ENCODE results near the gene NPAT. TPM values are rescaled to one million over a fixed set of nuclear protein-coding genes. Genes with fewer than 3 reads are reported as not detected.

NPAT gene
- polyA plus RNA-seq, 1 donor from 2014 or later, result 10.8 TPM

DNA sequence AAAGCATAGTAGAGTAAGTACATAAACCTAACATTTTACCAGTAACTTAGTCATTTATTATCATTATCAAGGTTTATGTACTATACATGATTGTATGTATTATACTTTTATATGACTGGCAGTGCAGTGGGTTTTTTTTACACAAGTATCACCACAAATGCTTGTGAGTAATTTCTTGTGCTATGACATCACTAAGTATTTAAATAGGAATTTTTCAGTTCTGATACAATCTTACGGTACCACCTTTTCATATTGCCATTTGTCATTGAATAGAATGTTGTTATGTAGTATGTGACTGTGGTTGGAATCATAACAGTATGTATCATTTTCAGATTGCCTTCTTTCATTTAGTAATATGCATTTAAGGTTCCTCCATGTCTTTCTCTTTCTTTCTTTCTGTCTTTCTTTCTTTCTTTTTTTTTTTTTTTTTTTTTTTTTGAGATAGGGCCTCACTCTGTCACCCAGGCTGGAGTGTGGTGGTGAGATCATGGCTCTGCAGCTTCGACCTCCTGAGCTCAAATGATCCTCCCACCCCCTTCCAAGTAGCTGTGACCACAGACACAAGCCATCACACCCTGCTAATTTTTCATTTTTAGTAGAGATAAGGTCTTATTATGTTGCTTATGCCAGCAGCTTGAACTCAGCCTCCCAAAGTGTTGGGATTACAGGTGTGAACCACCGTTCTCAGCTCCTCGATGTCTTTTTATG, 19.0 kb upstream of the NPAT start:
- no peak overlapping the region for H3K27ac ChIP-seq (ENCODE audit: low read length)
- H3K4me2 ChIP-seq (ENCODE audit: low read length), result no peak overlapping the region
- H4K20me1 ChIP-seq (ENCODE audit: insufficient read depth), result no peaks in the 10 kb centered on the region
- H3K27me3 ChIP-seq (ENCODE audit: insufficient read depth, low read depth, low read length), result no peaks in the 10 kb centered on the region
- no peak for TF ChIP-seq MXI1 (conservative IDR thresholded peaks at IDR 0.05; ENCODE audit: poor library complexity, severe bottlenecking)
- no peak for TF ChIP-seq TAF1 (IDR thresholded peaks at IDR 0.05; ENCODE audit: low read depth)
- no peak for TF ChIP-seq POLR2AphosphoS5 (IDR thresholded peaks at IDR 0.05)
- no peak for TF ChIP-seq EP300 (conservative IDR thresholded peaks at IDR 0.05; ENCODE audit: poor library complexity, severe bottlenecking)
- TF ChIP-seq, protein P1, sequence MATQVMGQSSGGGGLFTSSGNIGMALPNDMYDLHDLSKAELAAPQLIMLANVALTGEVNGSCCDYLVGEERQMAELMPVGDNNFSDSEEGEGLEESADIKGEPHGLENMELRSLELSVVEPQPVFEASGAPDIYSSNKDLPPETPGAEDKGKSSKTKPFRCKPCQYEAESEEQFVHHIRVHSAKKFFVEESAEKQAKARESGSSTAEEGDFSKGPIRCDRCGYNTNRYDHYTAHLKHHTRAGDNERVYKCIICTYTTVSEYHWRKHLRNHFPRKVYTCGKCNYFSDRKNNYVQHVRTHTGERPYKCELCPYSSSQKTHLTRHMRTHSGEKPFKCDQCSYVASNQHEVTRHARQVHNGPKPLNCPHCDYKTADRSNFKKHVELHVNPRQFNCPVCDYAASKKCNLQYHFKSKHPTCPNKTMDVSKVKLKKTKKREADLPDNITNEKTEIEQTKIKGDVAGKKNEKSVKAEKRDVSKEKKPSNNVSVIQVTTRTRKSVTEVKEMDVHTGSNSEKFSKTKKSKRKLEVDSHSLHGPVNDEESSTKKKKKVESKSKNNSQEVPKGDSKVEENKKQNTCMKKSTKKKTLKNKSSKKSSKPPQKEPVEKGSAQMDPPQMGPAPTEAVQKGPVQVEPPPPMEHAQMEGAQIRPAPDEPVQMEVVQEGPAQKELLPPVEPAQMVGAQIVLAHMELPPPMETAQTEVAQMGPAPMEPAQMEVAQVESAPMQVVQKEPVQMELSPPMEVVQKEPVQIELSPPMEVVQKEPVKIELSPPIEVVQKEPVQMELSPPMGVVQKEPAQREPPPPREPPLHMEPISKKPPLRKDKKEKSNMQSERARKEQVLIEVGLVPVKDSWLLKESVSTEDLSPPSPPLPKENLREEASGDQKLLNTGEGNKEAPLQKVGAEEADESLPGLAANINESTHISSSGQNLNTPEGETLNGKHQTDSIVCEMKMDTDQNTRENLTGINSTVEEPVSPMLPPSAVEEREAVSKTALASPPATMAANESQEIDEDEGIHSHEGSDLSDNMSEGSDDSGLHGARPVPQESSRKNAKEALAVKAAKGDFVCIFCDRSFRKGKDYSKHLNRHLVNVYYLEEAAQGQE (IDR thresholded peaks at IDR 0.05; ENCODE audit: borderline replicate concordance), result no peak
- no peaks in the 10 kb centered on the region for H3K9me2 ChIP-seq (ENCODE audit: insufficient read depth, low read length)
- no peak overlapping the region for H2AFZ ChIP-seq (ENCODE audit: low read depth, low read length)
- H3K9ac ChIP-seq (ENCODE audit: low read length), result no peak overlapping the region
- H3K4me3 ChIP-seq (ENCODE audit: low read length), result no peak overlapping the region
- no peaks in the 10 kb centered on the region for H3K36me3 ChIP-seq (ENCODE audit: insufficient read depth, low read length)
- no peaks in the 10 kb centered on the region for H3K79me2 ChIP-seq (replicated peaks; ENCODE audit: insufficient read depth, low read length)
- H3K9me3 ChIP-seq (ENCODE audit: low read length), result no peaks in the 10 kb centered on the region
- H3F3A ChIP-seq (ENCODE audit: insufficient read depth, low read length, poor library complexity, severe bottlenecking), result no peaks in the 10 kb centered on the region

DNA sequence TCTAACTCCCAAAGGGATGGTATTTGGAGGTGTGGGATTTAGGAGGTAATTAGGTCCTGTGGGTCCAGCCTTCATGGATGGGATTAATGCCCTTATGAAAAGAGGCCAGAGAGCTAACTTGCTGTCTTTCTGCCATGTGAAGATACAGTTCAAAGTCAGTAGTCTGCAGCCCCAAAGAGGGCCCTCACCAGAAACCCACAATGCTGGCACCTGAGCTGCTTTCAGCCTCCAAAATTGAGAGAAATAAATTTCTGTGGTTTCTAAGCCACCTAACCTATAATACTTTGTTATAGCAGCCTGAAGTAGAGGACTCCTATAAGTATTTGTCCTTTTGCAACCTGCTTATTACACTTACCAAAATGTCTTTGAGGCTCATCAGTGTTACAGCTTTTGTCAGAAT, 16.6 kb upstream of the NPAT start:
- Histone ChIP-seq H3F3A (ENCODE audit: insufficient read depth, low read length, poor library complexity, severe bottlenecking) (no peaks in the 10 kb centered on the region), H3K9me2 (ENCODE audit: insufficient read depth, low read length) (no peaks in the 10 kb centered on the region), H3K4me3 (ENCODE audit: low read length) (no peak overlapping the region), H3K79me2 (replicated peaks; ENCODE audit: insufficient read depth, low read length) (no peaks in the 10 kb centered on the region), H3K9me3 (ENCODE audit: low read length) (no peaks in the 10 kb centered on the region), H3K36me3 (ENCODE audit: insufficient read depth, low read length) (no peaks in the 10 kb centered on the region), H3K9ac (ENCODE audit: low read length) (no peak overlapping the region), H3K27me3 (ENCODE audit: insufficient read depth, low read depth, low read length) (no peaks in the 10 kb centered on the region), H3K4me2 (ENCODE audit: low read length) (no peak overlapping the region), H3K27ac (ENCODE audit: low read length) (no peak overlapping the region), H2AFZ (ENCODE audit: low read depth, low read length) (no peak overlapping the region), H4K20me1 (ENCODE audit: insufficient read depth) (no peaks in the 10 kb centered on the region)
- TF ChIP-seq SMC3 (conservative IDR thresholded peaks at IDR 0.05; ENCODE audit: poor library complexity) (no peak), EZH2 (IDR thresholded peaks at IDR 0.05; ENCODE audit: borderline replicate concordance, insufficient read depth, low read length, poor library complexity, severe bottlenecking) (no peak), TAF1 (IDR thresholded peaks at IDR 0.05; ENCODE audit: low read depth) (no peak)
- TF ChIP-seq, protein P1 (IDR thresholded peaks at IDR 0.05; ENCODE audit: borderline replicate concordance), result no peak
